DMS53 (cell line): ENCODE results near the gene AMTN.
A peak's percentile ranks its signal among the peaks of the same experiment; 100 is the strongest.
"Not testable (repeated sequence)": the region's sequence is repeated elsewhere in the genome, so short reads cannot be mapped to it uniquely, and the experiment has no call there.

ENCODE experiments used
- DNase-seq: peaks from one replicate; lab custom pipeline; 2025; lab: John Stamatoyannopoulos, UW

AMTN gene

GRCh38 chr4:70518269-70518668 lies at the start of gene AMTN:
Gene AMTN (plus strand): TSS chr4:70518569. CDS start chr4:70518778, 209 bp downstream.
- no peak for DNase-seq

DNA sequence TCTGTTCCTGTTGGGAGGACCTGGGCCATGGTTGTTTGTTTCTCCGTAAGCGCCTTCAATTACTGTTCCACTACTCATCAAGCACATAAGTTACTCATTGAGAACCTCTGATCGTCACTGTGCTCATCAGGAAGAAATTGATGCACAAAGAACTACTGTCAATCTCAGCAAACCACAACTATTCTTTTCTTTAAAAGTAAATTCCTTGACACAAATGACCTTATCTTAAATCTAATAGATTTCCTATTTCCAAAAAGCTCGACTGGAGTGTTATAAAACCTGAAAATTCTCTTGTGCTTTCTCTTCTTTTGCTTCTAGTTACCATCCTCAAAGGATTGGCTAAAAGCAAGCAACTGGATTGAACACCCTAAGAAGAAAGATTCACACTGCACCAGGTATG lies 46.5 kb upstream of the AMTN start, which contains the start of gene MUC7:
TSS of gene MUC7 (plus strand) at position 301 of the 400 bp plus-strand sequence. CDS start 1,825 bp downstream, outside the sequence.
- no peak for DNase-seq

DNA sequence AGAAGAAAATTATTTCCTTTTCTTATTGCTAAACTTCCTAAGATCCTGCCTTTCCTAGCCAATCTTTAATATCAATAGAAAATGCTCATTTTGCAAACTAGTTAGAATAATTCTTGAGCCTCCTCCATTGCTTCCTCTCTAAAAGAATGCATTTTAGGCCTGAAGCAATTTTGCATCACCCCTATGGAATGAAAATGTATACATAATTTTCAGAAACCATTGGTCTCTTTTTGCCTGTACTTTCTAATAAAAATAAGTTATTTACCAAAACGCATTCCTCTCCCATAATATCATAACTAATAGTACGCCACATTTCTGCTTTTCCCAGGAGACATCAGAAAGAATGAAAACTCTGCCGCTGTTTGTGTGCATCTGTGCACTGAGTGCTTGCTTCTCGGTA lies 44.7 kb upstream of the AMTN start:
- DNase-seq = no peak

DNA sequence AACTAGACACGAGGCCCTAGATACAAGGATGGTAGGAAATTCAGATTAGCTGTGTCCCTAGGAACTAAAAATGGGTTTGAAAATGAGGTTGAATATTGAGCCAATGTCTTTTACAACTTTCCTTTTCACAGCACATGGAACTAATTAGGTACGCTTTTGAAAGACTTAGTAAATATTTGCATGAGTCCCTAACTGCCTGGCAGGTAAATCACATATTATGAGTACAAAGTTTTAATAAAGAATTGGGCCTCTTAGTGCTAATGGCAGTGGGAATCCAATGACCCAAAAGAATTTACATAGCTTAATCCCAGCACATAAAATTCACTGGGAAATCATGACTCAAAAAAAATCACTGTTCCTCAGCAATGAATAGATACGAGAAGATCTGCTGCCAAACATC lies 29.6 kb upstream of the AMTN start:
- DNase-seq = no peak

DNA sequence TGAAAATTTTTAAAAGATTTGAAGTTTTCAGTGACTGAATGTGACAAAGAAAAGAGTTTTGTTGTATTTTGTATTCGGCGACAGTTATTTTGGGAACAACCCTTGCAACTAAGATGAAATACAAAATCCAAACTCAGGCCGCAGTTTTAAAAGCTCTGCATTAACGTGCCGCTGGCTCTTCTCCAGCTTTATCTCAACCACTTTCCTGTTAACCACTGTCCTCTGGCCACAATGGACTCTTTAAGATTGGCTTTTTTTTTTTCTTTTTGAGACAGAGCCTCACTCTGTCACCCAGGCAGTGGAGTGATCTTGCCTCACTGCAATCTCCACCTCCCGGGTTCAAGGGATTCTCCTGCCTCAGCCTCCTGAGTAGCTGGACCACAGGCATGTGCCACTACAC lies 22.1 kb upstream of the AMTN start:
- DNase-seq = no peak

DNA sequence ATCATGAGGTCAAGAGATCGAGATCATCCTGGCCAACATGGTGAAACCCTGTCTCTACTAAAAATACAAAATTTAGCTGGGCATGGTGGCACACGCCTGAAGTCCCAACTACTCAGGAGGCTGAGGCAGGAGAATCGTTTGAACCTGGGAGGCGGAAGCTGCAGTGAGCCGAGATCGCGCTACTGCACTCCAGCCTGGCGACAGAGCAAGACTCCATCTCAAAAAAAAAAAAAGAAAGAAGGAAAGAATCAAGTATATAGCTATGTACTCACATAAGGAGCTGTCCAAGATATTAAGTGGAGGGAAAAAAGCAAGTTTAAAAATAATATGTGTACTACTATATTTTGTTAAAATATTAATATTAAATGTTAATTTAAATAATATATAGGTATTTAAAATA lies 16.5 kb upstream of the AMTN start:
- DNase-seq = not testable (repeated sequence)

DNA sequence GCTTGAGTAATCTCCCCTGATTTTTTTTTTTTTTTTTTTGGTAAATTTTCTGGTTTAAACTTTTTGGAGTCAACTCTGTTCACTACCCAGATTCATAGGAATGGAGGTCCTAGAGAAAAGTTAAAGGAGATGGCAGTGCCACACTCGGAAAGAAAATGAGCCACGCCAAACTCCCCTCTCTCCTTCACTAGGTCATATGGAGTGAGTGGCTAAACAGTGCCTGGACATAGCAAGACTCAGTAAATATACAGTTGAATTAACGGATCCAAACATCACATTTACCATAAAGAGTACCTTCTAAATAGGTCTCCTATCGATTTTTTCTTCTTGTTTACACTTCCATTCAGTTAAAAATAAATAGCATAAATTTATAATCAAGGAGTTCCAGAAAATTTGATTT lies 13.6 kb upstream of the AMTN start:
- DNase-seq = no peak

DNA sequence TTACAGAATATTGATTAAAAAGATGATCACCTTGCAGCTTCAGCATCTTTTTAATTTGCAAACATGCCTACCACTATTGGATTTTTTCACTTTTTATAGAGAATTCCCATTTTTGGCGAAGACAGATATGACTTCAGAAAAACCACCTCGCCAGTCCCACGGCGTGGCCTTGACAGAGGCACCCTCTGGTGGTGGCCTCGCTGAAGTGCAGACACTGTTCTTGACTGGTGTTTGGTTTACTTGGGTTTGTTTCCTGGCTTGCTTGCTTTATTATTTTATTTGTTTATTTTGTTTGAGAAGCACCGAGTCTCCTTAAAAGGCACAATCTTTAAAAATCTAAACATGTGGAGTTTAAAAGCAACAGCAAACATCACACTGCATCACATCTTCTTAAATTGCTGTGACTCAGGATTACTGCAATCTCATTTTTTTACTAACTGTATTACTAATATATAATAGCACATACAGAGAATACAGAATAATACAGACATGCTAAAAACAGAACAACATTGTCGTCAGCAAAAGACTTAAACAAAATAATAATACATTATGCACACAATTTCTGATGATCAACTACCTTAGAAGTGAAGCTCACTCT lies 13.1 kb upstream of the AMTN start:
- DNase-seq = peak; percentile 75

- no peak for DNase-seq
Measured at GRCh38 chr4:70508801-70509200, 9.6 kb upstream of the AMTN start.

- DNase-seq = no peak
Measured at GRCh38 chr4:70511365-70511764, 7.0 kb upstream of the AMTN start.

DNA sequence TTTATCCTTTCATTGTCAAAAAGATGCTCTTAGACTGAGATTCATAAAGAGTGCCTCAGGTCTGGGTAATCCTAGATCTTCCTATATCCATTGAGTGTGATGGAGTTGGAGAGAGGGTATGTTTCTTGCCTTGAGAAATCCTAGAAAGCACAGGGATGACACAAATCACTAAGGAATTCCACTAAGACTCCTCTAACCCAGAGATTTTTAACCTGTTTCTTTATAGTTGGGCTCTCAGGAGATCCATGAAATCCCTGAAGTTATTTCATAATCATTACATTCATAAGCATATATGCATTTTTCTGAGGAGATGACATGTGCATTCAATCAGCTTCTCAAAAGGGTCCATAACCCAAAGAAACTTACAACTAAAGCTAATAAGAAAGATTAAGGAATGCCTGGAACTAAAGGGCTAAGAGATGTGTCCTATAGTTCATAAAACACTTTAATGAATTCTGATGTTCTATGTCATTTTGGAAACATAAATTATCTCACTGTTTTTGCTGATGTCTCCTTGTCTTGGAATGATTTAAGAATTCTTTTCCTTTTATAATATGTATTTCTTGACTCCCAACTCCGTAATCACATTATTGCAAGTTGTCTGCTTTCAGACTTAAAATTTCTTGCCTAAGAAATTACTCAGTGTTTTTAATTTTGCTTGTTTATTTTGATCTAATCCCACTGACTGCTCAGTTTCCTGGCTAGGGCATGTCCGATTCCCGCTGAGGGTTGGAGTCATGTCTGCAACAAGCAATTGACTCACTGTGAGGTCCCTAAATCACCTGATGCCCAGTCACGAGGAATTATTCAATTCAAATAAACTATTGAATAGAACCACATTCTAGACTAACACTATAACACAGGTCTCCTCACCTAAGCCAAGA lies 2.8 kb upstream of the AMTN start:
- DNase-seq = no peak

GRCh38 chr4:70518716-70519115 lies 347 bp downstream of the AMTN start:
- DNase-seq = peak; percentile 73

- no peak for DNase-seq
Measured at GRCh38 chr4:70522626-70523025, 4.3 kb downstream of the AMTN start.

GRCh38 chr4:70530997-70531396 lies 12.6 kb downstream of the AMTN start:
- DNase-seq = no peak

DNA sequence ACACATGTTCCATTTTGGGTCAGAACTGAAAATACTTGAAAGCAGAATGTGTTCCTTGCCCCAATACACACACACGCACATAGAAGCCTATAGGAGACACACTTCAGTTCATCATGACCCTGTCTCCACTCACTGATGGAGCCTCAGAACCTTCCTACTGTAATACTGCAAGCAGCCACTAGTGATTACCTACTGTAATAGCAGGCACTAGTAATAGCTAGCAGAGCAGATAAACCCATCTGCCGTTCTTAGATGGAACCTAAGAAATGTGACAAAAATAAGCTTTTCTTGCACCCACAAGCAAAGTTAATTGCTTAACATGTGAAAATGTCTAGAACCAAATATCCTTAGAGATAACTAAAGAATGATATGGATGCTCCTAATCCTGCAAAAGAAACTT lies 13.6 kb downstream of the AMTN start:
- peak; percentile 30 for DNase-seq

DNA sequence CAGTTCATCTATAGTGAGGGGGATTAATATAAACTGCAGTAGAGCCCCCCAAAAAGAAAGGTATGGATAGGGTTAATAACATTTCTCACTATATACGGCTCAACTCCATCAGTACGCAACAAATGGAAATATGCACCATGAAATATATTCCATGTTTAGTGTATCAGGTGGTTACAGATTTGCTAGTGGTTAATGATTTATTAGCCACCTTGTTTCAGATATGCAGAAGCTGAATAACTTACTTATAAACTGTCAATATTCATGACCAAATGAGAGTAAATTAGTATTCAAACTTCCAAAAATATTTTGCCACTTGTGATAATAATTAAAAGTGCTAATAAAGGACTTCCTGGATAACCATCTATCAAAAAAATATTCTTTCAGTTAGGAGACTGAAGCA lies 14.8 kb downstream of the AMTN start:
- DNase-seq = no peak

DNA sequence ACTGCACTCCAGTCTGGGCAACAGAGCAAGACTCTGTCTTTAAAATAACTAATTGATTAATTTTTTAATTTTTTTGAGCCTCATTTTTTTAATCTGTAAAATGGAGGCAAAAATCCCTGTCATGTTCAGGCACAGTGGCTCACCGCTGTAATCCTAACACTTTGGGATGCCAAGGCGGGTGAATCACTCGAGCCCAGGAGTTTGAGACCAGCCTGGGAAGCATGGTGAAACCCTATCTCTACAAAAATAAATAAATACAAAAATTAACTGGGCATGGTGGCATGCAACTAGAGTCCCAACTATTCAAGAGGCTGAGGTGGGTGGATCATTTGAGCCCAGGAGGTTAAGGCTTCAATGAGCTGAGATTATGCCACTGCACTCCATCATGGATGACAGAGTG lies 15.4 kb downstream of the AMTN start:
- no peak for DNase-seq

DNA sequence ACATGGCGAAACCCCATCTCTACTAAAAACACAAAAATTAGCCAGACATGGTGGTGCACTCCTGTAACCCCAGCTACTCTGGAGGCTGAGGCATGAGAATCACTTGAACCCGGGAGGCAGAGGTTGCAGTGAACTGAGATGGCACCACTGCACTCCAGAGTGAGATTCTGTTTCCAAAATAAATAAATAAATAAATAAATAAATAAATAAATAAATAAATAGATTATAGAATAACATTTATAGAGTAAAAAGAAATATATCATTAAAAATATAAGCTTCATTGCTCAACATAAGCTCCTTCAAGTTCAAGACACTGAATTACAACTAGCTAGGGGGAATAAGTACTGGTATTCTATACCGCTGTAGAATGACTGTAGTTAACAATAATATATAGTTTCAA lies 16.5 kb downstream of the AMTN start:
- not testable (repeated sequence) for DNase-seq

DNA sequence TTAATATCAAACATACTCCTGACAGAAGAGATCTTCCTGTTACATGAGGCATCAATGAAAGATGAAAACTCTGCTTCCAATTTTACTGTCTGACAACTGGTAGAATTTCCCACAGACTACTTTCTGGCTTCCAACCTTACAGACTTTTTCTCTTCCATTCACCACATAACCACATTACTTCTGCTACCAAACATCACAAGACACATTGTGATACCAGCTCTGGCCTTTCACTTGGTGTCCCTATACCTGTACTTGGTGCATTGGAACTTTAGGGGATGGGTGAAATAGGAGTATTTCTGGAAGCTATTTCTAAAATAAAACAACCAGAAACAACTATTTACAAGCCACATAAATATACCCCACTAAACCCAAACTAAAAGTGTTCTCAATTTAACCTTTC lies 20.5 kb downstream of the AMTN start:
- no peak for DNase-seq

DNA sequence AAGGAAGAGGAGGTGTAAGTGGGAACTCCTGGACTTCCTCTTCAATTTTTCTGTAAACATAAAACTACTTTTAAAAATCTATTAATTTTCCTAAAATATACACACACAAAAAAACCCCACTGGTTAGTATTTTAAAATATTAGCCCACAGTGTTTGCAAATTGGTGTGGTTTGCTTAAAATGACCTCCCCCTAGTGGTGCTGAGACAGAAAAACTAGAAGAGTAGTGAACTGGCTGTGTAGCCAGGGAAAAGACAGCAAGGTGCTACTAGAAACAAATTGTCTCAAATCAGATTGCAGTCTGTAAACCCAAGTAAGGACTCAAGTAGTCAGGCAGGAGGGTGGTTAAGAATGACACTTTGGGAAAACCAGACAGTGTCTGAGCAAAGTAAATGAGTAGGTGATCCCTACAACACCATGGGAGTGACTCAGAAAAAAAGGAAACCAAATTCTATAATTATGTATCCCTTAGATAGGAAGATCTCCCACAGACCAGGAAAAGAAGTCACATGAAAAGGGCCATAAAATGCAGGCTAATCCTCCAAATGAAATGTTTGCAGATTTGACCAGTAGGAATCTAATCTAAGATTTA lies 26.0 kb downstream of the AMTN start:
- DNase-seq = peak; percentile 51

GRCh38 chr4:70556856-70557255 lies 38.5 kb downstream of the AMTN start:
- no peak for DNase-seq

- peak; percentile 73 for DNase-seq
Measured at GRCh38 chr4:70559211-70559830, 41.0 kb downstream of the AMTN start.

DNA sequence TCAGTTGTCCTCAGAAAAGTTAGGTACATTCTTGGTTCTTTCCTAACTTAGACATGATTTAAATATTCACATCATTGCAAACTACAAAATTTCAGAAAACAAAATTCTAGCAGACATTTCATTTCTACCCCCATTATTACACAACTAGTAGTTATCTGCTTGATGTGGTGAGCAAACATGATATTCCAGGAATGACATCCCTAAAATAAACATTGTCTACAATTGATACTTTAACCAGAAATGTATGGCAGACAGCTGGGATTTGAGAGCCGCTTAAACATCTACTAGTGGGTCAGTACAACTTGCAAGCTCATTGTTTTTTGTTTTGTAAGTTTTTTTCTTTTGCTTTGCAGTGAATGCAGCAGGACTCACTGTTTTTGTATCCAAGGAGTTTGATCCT lies 41.6 kb downstream of the AMTN start:
- DNase-seq = peak; percentile 23
